ENCODE measurements around the gene INPP4A. TPM values are rescaled to one million over a fixed set of nuclear protein-coding genes. Genes with fewer than 3 reads are reported as not detected.

The INPP4A gene
- total RNA-seq, 4 donors from 2014 or later: 30.7 to 58.9 (median 39.4) TPM

- H3K4me1 ChIP-seq: peaks cover 0 to under 1% (median 0%) of the 10 kb centered on the region in 4 donors
- TF ChIP-seq POLR2AphosphoS5 (IDR thresholded peaks at IDR 0.05) (no peak), EP300 (IDR thresholded peaks at IDR 0.05) (no peak), POLR2A (IDR thresholded peaks at IDR 0.05; ENCODE audit: low read depth) (no peak), CTCF (IDR thresholded peaks at IDR 0.05) (no peak)
- H3K36me3 ChIP-seq: peaks cover 45 to 100% (median 93%) of the 10 kb centered on the region in 4 donors
- WGBS: 92% methylated on average over 5 of the region's 5 CpGs
- H3K27ac ChIP-seq (replicated peaks in 1 of 4): no peak overlapping the region
- no peak for DNase-seq (ENCODE audit: extremely low spot score)
- H3K27me3 ChIP-seq: no peaks in the 10 kb centered on the region
- no peak overlapping the region for H3K4me3 ChIP-seq
- intact Hi-C loops (cut with DNase I): loop anchor here (10.0 kb wide), 1 partner anchor 156 kb away; no protein-coding TSS in a partner anchor
- no peaks in the 10 kb centered on the region for H3K9me3 ChIP-seq
Measured at GRCh38 chr2:98570356-98570755, 125.7 kb downstream of the INPP4A start.

DNA sequence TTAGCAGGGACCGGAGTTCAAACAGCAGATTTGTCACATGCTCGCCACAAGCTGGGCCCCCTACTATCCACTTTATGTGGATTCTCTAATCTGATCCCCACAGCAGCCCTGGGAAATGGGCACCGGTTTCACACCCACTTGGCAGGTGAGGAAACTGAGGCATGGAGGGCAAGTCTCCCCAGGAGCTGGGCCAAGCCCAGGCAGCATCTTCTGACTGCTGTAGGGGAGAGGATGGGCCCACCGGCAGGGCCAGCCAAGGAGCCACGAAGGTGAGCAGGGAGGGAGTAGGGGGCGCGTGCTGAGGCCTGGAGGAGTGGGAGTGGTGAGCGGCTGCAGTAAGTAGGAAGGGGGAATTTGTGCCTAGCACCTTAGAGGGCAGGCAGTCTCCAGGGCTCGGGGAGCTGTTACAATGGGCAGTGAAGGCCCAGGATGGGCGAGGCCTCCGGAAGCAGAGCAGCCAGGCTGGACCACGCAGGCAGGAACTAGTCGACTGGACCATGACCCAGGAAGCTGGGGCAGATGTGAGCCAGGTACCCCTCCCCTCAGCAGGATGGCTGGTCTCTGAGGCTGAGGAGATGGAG is 126.6 kb downstream of the INPP4A start:
- TF ChIP-seq POLR2A (IDR thresholded peaks at IDR 0.05; ENCODE audit: low read depth) (no peak), POLR2AphosphoS5 (IDR thresholded peaks at IDR 0.05) (no peak), CTCF (IDR thresholded peaks at IDR 0.05) (no peak), EP300 (IDR thresholded peaks at IDR 0.05) (no peak)
- Histone ChIP-seq H3K4me1 (no peaks in the 10 kb centered on the region), H3K27ac (replicated peaks in 1 of 4) (no peak overlapping the region), H3K36me3 (peaks cover 38 to 100% (median 92%) of the 10 kb centered on the region in 4 donors), H3K9me3 (no peaks in the 10 kb centered on the region), H3K27me3 (no peaks in the 10 kb centered on the region), H3K4me3 (no peak overlapping the region)
- intact Hi-C loops (cut with DNase I): loop anchor here (10.0 kb wide), 1 partner anchor 156 kb away; no protein-coding TSS in a partner anchor
- WGBS: 93% methylated on average over 13 of the region's 13 CpGs
- DNase-seq (ENCODE audit: extremely low spot score): no peak

GRCh38 chr2:98571796-98572195 is 127.1 kb downstream of the INPP4A start:
- no peaks in the 10 kb centered on the region for H3K4me1 ChIP-seq
- TF ChIP-seq EP300 (IDR thresholded peaks at IDR 0.05): no peak
- TF ChIP-seq POLR2AphosphoS5 (IDR thresholded peaks at IDR 0.05): no peak
- no peak for TF ChIP-seq POLR2A (IDR thresholded peaks at IDR 0.05; ENCODE audit: low read depth)
- TF ChIP-seq CTCF (IDR thresholded peaks at IDR 0.05): no peak
- WGBS: 90% methylated on average over 9 of the region's 9 CpGs
- H3K27ac ChIP-seq (replicated peaks in 1 of 4): no peak overlapping the region
- DNase-seq (ENCODE audit: extremely low spot score): no peak
- H3K27me3 ChIP-seq: no peaks in the 10 kb centered on the region
- no peak overlapping the region for H3K4me3 ChIP-seq
- H3K36me3 ChIP-seq: peaks cover 35 to 100% (median 91%) of the 10 kb centered on the region in 4 donors
- no peaks in the 10 kb centered on the region for H3K9me3 ChIP-seq
- intact Hi-C loops (cut with DNase I): loop anchor here (10.0 kb wide), 1 partner anchor 157 kb away; no protein-coding TSS in a partner anchor

GRCh38 chr2:98572211-98572610 is 127.6 kb downstream of the INPP4A start:
- Histone ChIP-seq H3K27me3 (no peaks in the 10 kb centered on the region), H3K4me3 (no peak overlapping the region), H3K9me3 (no peaks in the 10 kb centered on the region), H3K27ac (replicated peaks in 1 of 4) (no peak overlapping the region), H3K4me1 (no peaks in the 10 kb centered on the region), H3K36me3 (peaks cover 35 to 100% (median 91%) of the 10 kb centered on the region in 4 donors)
- no peak for TF ChIP-seq CTCF (IDR thresholded peaks at IDR 0.05)
- no peak for DNase-seq (ENCODE audit: extremely low spot score)
- 92% methylated on average over 5 of the region's 5 CpGs for WGBS
- intact Hi-C loops (cut with DNase I): loop anchor here (10.0 kb wide), 1 partner anchor 157 kb away; no protein-coding TSS in a partner anchor

- Histone ChIP-seq H3K27me3 (no peaks in the 10 kb centered on the region), H3K4me1 (no peaks in the 10 kb centered on the region), H3K4me3 (no peak overlapping the region), H3K36me3 (peaks cover 37 to 100% (median 91%) of the 10 kb centered on the region in 4 donors), H3K9me3 (no peaks in the 10 kb centered on the region), H3K27ac (replicated peaks in 1 of 4) (no peak overlapping the region)
- intact Hi-C loops (cut with DNase I): loop anchor here (10.0 kb wide), 1 partner anchor 158 kb away; no protein-coding TSS in a partner anchor
- 86% methylated on average over 15 of the region's 15 CpGs for WGBS
- DNase-seq (ENCODE audit: extremely low spot score): no peak
- TF ChIP-seq EP300 (IDR thresholded peaks at IDR 0.05): no peak
Measured at GRCh38 chr2:98572676-98573075, 128.0 kb downstream of the INPP4A start.
